PFSK-1 (cell line): ENCODE measurements around the gene UBXN7.

Experiments used
- POLR2AphosphoS5 ChIP-seq: IDR thresholded peaks from 2 replicates; pipeline ENCODE4 v1.6.1; 2012; ENCODE audit warnings: low read depth, mild to moderate bottlenecking, control low read depth, low read length, moderate library complexity
- TAF1 ChIP-seq: IDR thresholded peaks from 2 replicates; pipeline ENCODE4 v1.6.1; 2012; ENCODE audit warnings: low read length, control low read depth, borderline replicate concordance; ENCODE audit not compliant: insufficient read depth
- TF ChIP-seq, protein P1 (sequence below), 2 experiments: IDR thresholded peaks; 2 replicates each; pipeline versions ENCODE4 v1.6.1 to v1.8.0; 2011 to 2012; ENCODE audit warnings: low read depth in 2 of 2, low read length in 2 of 2, control low read depth in 1 of 2, inconsistent platforms in 1 of 2, mild to moderate bottlenecking in 1 of 2, moderate library complexity in 1 of 2; ENCODE audit not compliant: insufficient read depth in 1 of 2

DNA sequence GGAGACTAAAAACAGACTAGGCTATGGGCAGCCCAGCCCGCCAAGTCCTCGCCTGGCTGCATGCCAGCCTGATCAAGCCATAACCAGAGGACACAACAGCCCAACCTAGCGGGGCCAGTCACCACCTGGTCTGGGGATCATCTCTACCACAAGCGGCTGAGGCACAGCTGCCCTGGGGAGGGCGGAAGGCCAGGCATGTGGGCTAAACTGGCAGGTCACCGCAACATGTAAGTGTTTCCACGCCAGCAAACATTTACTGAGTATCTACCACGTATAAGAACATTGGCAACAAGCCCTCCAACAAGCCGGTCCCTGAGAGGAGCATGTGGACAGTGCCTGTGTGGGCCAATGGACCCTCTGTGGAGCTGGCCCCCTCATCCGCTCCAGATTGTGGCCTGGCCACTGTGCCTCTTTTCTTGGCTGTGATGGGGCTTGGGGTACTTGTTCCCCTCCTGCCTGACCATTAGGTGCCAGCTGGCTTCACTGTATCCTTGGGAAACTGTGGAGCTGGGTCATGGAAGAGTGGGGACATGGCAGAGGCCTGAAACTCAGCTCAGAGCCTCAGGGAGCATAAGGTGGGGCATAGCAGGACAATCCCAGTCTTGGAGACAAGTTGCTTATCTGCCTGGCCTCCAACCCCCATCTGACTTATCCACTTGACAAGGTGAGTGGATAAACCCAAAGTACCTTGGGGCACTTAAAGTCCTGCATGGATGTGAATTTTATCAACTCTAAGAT, 9.0 kb downstream of the UBXN7 start:
- TF ChIP-seq POLR2AphosphoS5 (no peak), TAF1 (no peak)
- TF ChIP-seq, protein P1, sequence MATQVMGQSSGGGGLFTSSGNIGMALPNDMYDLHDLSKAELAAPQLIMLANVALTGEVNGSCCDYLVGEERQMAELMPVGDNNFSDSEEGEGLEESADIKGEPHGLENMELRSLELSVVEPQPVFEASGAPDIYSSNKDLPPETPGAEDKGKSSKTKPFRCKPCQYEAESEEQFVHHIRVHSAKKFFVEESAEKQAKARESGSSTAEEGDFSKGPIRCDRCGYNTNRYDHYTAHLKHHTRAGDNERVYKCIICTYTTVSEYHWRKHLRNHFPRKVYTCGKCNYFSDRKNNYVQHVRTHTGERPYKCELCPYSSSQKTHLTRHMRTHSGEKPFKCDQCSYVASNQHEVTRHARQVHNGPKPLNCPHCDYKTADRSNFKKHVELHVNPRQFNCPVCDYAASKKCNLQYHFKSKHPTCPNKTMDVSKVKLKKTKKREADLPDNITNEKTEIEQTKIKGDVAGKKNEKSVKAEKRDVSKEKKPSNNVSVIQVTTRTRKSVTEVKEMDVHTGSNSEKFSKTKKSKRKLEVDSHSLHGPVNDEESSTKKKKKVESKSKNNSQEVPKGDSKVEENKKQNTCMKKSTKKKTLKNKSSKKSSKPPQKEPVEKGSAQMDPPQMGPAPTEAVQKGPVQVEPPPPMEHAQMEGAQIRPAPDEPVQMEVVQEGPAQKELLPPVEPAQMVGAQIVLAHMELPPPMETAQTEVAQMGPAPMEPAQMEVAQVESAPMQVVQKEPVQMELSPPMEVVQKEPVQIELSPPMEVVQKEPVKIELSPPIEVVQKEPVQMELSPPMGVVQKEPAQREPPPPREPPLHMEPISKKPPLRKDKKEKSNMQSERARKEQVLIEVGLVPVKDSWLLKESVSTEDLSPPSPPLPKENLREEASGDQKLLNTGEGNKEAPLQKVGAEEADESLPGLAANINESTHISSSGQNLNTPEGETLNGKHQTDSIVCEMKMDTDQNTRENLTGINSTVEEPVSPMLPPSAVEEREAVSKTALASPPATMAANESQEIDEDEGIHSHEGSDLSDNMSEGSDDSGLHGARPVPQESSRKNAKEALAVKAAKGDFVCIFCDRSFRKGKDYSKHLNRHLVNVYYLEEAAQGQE (IDR thresholded peaks at IDR 0.05; ENCODE audit: insufficient read depth in 1 of 2, low read depth in 2 of 2, low read length in 2 of 2) = no peak
